B cell (primary cell): Measurements from ENCODE around the gene OLIG2. TPM values are rescaled to one million over a fixed set of nuclear protein-coding genes. Genes with fewer than 3 reads are reported as not detected.

Experiments used
- ATAC-seq: fragments of 200-7000 bp; cut with Tn5 transposase; one replicate; pipeline ENCODE4 v1.10.0; 2021; ENCODE audit warnings: low read depth, mild to moderate bottlenecking, moderate number of reproducible peaks, moderate library complexity
- CTCF ChIA-PET: fragments of 350-600 bp; sonication (Branson Sonifier 250); formaldehyde crosslinking; loops from one replicate; lab custom pipeline; 2021; ENCODE audit warnings: antibody characterized with exemption, inconsistent platforms; lab: Charles Lee
- POLR2A ChIA-PET: fragments of 350-600 bp; sonication (Branson Sonifier 250); formaldehyde crosslinking; loops from one replicate; lab custom pipeline; 2021; ENCODE audit warnings: antibody characterized with exemption; lab: Charles Lee
- DNase-seq: peaks from one replicate; pipeline ENCODE4 v3.0.0; 2013
- H2AFZ ChIP-seq: 2 replicates; pipeline ENCODE4 v1.6.1; 2012; ENCODE audit warnings: mild to moderate bottlenecking, low read depth, low read length; ENCODE audit not compliant: insufficient read depth, poor library complexity, severe bottlenecking
- H3K27ac ChIP-seq, 2 donors: 1 replicate in 1 of 2; 2 replicates in 1 of 2; pipeline ENCODE4 v1.5.1; 2012 to 2013; ENCODE audit warnings: low read length in 2 of 2, mild to moderate bottlenecking in 2 of 2, moderate library complexity in 1 of 2
- H3K27me3 ChIP-seq, 4 experiments: fragments of 200-600 bp in 1 of 4; sonication (generic) in 1 of 4; replicated peaks in 1 of 4; 1 replicate in 2 of 4; 2 replicates in 2 of 4; pipeline versions ENCODE4 v1.6.1 to v1.7.0; 2013 to 2016; ENCODE audit warnings: low read length in 3 of 4, mild to moderate bottlenecking in 2 of 4, mixed read lengths in 1 of 4, moderate library complexity in 1 of 4; ENCODE audit not compliant: insufficient read depth in 4 of 4, control insufficient read depth in 3 of 4; ENCODE audit errors: control extremely low read depth in 1 of 4
- H3K36me3 ChIP-seq, 2 experiments: replicated peaks in 1 of 2; 1 replicate in 1 of 2; 2 replicates in 1 of 2; pipeline versions ENCODE4 v1.6.1 to v1.7.1; 2013; ENCODE audit warnings: low read length in 1 of 2; ENCODE audit not compliant: insufficient read depth in 2 of 2, control insufficient read depth in 1 of 2; ENCODE audit errors: control extremely low read depth in 1 of 2, extremely low read depth in 1 of 2
- H3K4me1 ChIP-seq, 2 donors: fragments of 200-600 bp in 1 of 2; sonication (generic) in 1 of 2; 1 replicate in 1 of 2; 2 replicates in 1 of 2; pipeline versions ENCODE4 v1.5.1 to v1.6.1; 2013 to 2017; ENCODE audit warnings: low read length in 2 of 2; ENCODE audit not compliant: control insufficient read depth in 2 of 2, insufficient read depth in 2 of 2
- H3K4me2 ChIP-seq: replicated peaks from 2 replicates; pipeline ENCODE3; 2012; ENCODE audit warnings: mild to moderate bottlenecking, low read depth, low read length; ENCODE audit not compliant: poor library complexity, severe bottlenecking
- H3K4me3 ChIP-seq, 5 experiments: fragments of 200-600 bp in 1 of 5; sonication (generic) in 1 of 5; 1 replicate in 3 of 5; 2 replicates in 2 of 5; pipeline versions ENCODE4 v1.5.1 to v1.7.0; 2011 to 2016; ENCODE audit warnings: low read length in 4 of 5, mild to moderate bottlenecking in 4 of 5, low read depth in 2 of 5, control low read depth in 1 of 5, moderate library complexity in 1 of 5; ENCODE audit not compliant: insufficient read depth in 1 of 5; ENCODE audit errors: control extremely low read depth in 1 of 5, extremely low read depth in 1 of 5
- H3K79me2 ChIP-seq: fragments of 200-600 bp; sonication (generic); one replicate; pipeline ENCODE4 v1.6.0; 2016; ENCODE audit warnings: low read length; ENCODE audit not compliant: control insufficient read depth, insufficient read depth
- H3K9ac ChIP-seq: fragments of 200-600 bp; sonication (generic); 2 replicates; pipeline ENCODE4 v1.6.1; 2017; ENCODE audit warnings: mild to moderate bottlenecking, low read length, moderate library complexity
- H3K9me3 ChIP-seq, 3 donors: one replicate each; pipeline versions ENCODE4 v1.6.1 to v1.7.1; 2013; ENCODE audit warnings: low read length in 2 of 3; ENCODE audit not compliant: control insufficient read depth in 2 of 3, insufficient read depth in 1 of 3; ENCODE audit errors: control extremely low read depth in 1 of 3
- H4K20me1 ChIP-seq: 2 replicates; pipeline ENCODE4 v1.6.0; 2012; ENCODE audit warnings: mild to moderate bottlenecking, low read length; ENCODE audit not compliant: insufficient read depth, control insufficient read depth, poor library complexity, severe bottlenecking
- H3K27ac Mint-ChIP-seq: one replicate; pipeline ENCODE4 v1.8.0; 2021; ENCODE audit warnings: mixed read lengths
- H3K27me3 Mint-ChIP-seq: one replicate; pipeline ENCODE4 v1.8.0; 2021; ENCODE audit warnings: mixed read lengths
- H3K4me1 Mint-ChIP-seq: one replicate; pipeline ENCODE4 v1.8.0; 2021; ENCODE audit warnings: mixed read lengths
- H3K4me3 Mint-ChIP-seq: one replicate; pipeline ENCODE4 v1.8.0; 2021; ENCODE audit warnings: mixed read lengths
- H3K9me3 Mint-ChIP-seq: one replicate; pipeline ENCODE4 v1.8.0; 2022; ENCODE audit warnings: mixed read lengths; ENCODE audit not compliant: insufficient read depth
- CTCF ChIP-seq: fragments of 200-600 bp; IDR thresholded peaks from one replicate; pipeline ENCODE4 v1.8.0; 2022; ENCODE audit warnings: antibody characterized with exemption, mild to moderate bottlenecking
- EZH2 ChIP-seq: IDR thresholded peaks from 2 replicates; pipeline ENCODE4 v1.6.1; 2012; ENCODE audit warnings: borderline replicate concordance, low read depth, mild to moderate bottlenecking, moderate library complexity, low read length; ENCODE audit not compliant: insufficient read depth, poor library complexity, severe bottlenecking
- WGBS: methylation state at CpG from one replicate; pipeline ENCODE4 v1.1.5; 2013; ENCODE audit warnings: missing lambda C conversion rate; ENCODE audit not compliant: insufficient coverage; 5-methylcytosine and 5-hydroxymethylcytosine counted together
- intact Hi-C: fragments of 100-400 bp; cut with micrococcal nuclease; formaldehyde crosslinking; loops from one replicate; pipeline ENCODE4 v1.10.0; 2022
- polyA plus RNA-seq: library from polyadenylated mRNA; depleted of rRNA; stranded (reverse); fragments of >200 nt; gene quantifications from 2 replicates; pipeline ENCODE4 v1.2.3, GENCODE V29; 2012
- total RNA-seq, 2 donors: library from RNA; stranded (reverse); fragments of 120-200 nt in 1 of 2; gene quantifications; 1 replicate in 1 of 2; 2 replicates in 1 of 2; pipeline versions ENCODE4 v1.2.3 to v1.2.4, GENCODE V29; 2013 to 2022

OLIG2 gene
- total and polyA plus RNA-seq, 2 donors (not counting 1 experiment from before 2014, with no cell fraction given), result not detected

DNA sequence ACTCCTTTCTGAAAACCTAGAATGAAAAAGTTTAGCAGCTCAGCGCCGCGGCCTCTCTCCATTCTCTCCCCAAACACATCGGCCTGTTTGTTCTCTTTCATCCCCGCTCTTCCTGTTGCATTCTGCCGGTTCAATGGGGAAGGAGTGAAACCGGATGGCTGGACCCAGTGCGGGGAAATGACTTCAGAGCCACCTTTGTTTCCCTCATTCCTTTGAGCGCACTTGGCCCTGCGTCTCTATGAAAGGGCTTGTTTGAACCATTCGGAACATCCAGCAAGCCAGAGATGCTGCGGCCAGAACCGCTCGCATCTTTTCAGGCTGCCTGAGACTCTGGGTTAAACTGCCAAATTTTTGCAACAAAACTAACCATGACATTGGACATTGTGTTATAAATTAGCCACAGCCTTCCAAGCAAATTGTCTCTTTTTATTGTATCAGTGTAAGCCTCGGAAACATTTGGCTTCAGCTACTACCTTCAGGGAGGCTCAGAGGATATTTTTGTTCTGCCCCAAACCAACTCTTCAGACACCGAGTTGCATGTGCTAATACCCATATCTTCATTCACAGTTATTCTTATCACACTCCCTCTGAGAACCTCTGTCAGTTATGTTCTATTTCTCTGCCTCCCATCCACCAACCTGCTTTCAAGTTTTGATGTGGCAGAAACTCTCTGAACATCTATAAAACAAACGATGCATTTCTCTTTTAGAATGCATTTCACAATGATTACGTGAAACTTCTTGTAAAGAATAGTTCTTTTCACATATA lies 39.1 kb downstream of the OLIG2 start:
- H3K4me3 ChIP-seq, result no peak overlapping the region
- Mint-ChIP-seq H3K4me3 (no peak overlapping the region), H3K4me1 (peaks cover 5% of the 10 kb centered on the region), H3K27me3 (peaks cover 74% of the 10 kb centered on the region), H3K27ac (no peak overlapping the region), H3K9me3 (peaks cover 4% of the 10 kb centered on the region)
- H4K20me1 ChIP-seq, result no peaks in the 10 kb centered on the region
- no peak overlapping the region for H3K27ac ChIP-seq
- ATAC-seq (no peak), DNase-seq (no peak)
- intact Hi-C loops, result no loop called here
- POLR2A ChIA-PET, result no interaction called here
- H2AFZ ChIP-seq, result no peak overlapping the region
- H3K4me1 ChIP-seq, result peaks cover under 1 to 3% of the 10 kb centered on the region in 2 donors
- H3K4me2 ChIP-seq, result no peak overlapping the region
- WGBS, result 80% methylated on average over 11 of the region's 18 CpGs
- no peaks in the 10 kb centered on the region for H3K79me2 ChIP-seq
- peaks cover 0 to 47% (median 25%) of the 10 kb centered on the region in 4 experiments for H3K27me3 ChIP-seq
- no peak overlapping the region for H3K9ac ChIP-seq
- H3K36me3 ChIP-seq, result no peaks in the 10 kb centered on the region
- CTCF ChIA-PET, result no interaction called here
- peaks cover 3 to 8% (median 8%) of the 10 kb centered on the region in 3 donors for H3K9me3 ChIP-seq
- TF ChIP-seq EZH2 (no peak), CTCF (no peak)

GRCh38 chr21:33067043-33067442 lies 41.3 kb downstream of the OLIG2 start:
- H3K4me3 ChIP-seq, result no peak overlapping the region
- no peak overlapping the region for H3K27ac ChIP-seq
- ATAC-seq, result no peak
- no peaks in the 10 kb centered on the region for H4K20me1 ChIP-seq
- Mint-ChIP-seq H3K27ac (no peak overlapping the region), H3K27me3 (peaks cover 65% of the 10 kb centered on the region), H3K4me1 (peaks cover 16% of the 10 kb centered on the region), H3K4me3 (no peak overlapping the region), H3K9me3 (peaks cover 4% of the 10 kb centered on the region)
- no peak overlapping the region for H2AFZ ChIP-seq
- no peaks in the 10 kb centered on the region for H3K79me2 ChIP-seq
- DNase-seq, result no peak
- ChIA-PET POLR2A (interaction anchor here (0.6 kb wide), 1 partner anchor 484 kb away, joined by 6 read pairs; no protein-coding TSS in a partner anchor), CTCF (no interaction called here)
- TF ChIP-seq EZH2, result no peak
- no peak for TF ChIP-seq CTCF
- intact Hi-C loops, result no loop called here
- WGBS, result 62% methylated on average over 7 of the region's 7 CpGs
- peaks cover 0 to 58% (median 30%) of the 10 kb centered on the region in 4 experiments for H3K27me3 ChIP-seq
- H3K4me2 ChIP-seq, result no peak overlapping the region
- H3K36me3 ChIP-seq, result no peaks in the 10 kb centered on the region
- H3K9me3 ChIP-seq, result peaks cover 3 to 8% (median 8%) of the 10 kb centered on the region in 3 donors
- no peak overlapping the region for H3K9ac ChIP-seq
- peaks cover 15 to 16% of the 10 kb centered on the region in 2 donors for H3K4me1 ChIP-seq
